ENCODE measurements around the gene CKAP5. TPM values are rescaled to one million over a fixed set of nuclear protein-coding genes. Genes with fewer than 3 reads are reported as not detected.

Gene CKAP5
- total RNA-seq, 6 donors from 2014 or later = 24.4 to 48.3 (median 38.1) TPM

- DNase-seq (no peak), ATAC-seq (ENCODE audit: low FRiP score in 2 of 2) (no peak)
- no peak for TF ChIP-seq EP300 (IDR thresholded peaks at IDR 0.05)
- TF ChIP-seq CTCF (IDR thresholded peaks at IDR 0.05) = no peak
- no peak for TF ChIP-seq POLR2A (IDR thresholded peaks at IDR 0.05)
- no peak for TF ChIP-seq POLR2AphosphoS5 (IDR thresholded peaks at IDR 0.05)
- no peaks in the 10 kb centered on the region for H3K27me3 ChIP-seq
- H3K36me3 ChIP-seq = peaks cover 15 to 57% (median 47%) of the 10 kb centered on the region in 4 donors
- WGBS, 2 donors = 91 to 93% methylated on average over 7 of the region's 7 CpGs
- peak overlapping the region in 2 of 4 donors; percentile 23 to 53 for H3K27ac ChIP-seq
- no peak overlapping the region for H3K4me3 ChIP-seq
- H3K4me1 ChIP-seq = peaks cover 19 to 34% (median 32%) of the 10 kb centered on the region in 4 donors
- H3K9me3 ChIP-seq = no peaks in the 10 kb centered on the region
Observed at GRCh38 chr11:46694607-46695006, 151.5 kb downstream of the CKAP5 start.

GRCh38 chr11:46694072-46694471 lies 152.0 kb downstream of the CKAP5 start:
- H3K4me3 ChIP-seq = no peak overlapping the region
- H3K27me3 ChIP-seq = no peaks in the 10 kb centered on the region
- peaks cover 13 to 29% (median 27%) of the 10 kb centered on the region in 4 donors for H3K4me1 ChIP-seq
- no peak for TF ChIP-seq POLR2AphosphoS5 (IDR thresholded peaks at IDR 0.05)
- TF ChIP-seq CTCF (IDR thresholded peaks at IDR 0.05) = no peak
- TF ChIP-seq EP300 (IDR thresholded peaks at IDR 0.05) = no peak
- no peak for TF ChIP-seq POLR2A (IDR thresholded peaks at IDR 0.05)
- ATAC-seq (ENCODE audit: low FRiP score in 2 of 2) = no peak
- H3K27ac ChIP-seq = peak overlapping the region in 3 of 4 donors; percentile 14 to 53 (median 23)
- H3K36me3 ChIP-seq = peaks cover 15 to 57% (median 49%) of the 10 kb centered on the region in 4 donors
- no peak for DNase-seq
- WGBS, 2 donors = 87 to 93% methylated on average over 3 to 6 of the region's 6 CpGs
- no peaks in the 10 kb centered on the region for H3K9me3 ChIP-seq

- H3K27me3 ChIP-seq = no peaks in the 10 kb centered on the region
- no peak overlapping the region for H3K4me3 ChIP-seq
- H3K4me1 ChIP-seq = peaks cover 9 to 24% (median 22%) of the 10 kb centered on the region in 4 donors
- DNase-seq (no peak), ATAC-seq (ENCODE audit: low FRiP score in 2 of 2) (peak in 1 of 2 donors; percentile 53)
- peaks cover 15 to 59% (median 50%) of the 10 kb centered on the region in 4 donors for H3K36me3 ChIP-seq
- peak overlapping the region in 2 of 4 donors; percentile 14 to 53 for H3K27ac ChIP-seq
- WGBS, 2 donors = 80 to 83% methylated on average over 1 of the region's 2 CpGs
- TF ChIP-seq POLR2A (IDR thresholded peaks at IDR 0.05) (no peak), POLR2AphosphoS5 (IDR thresholded peaks at IDR 0.05) (no peak), EP300 (IDR thresholded peaks at IDR 0.05) (no peak), CTCF (IDR thresholded peaks at IDR 0.05) (no peak)
- H3K9me3 ChIP-seq = no peaks in the 10 kb centered on the region
Observed at GRCh38 chr11:46693597-46694012, 152.5 kb downstream of the CKAP5 start.

Small RNA genes within 50 kb of the gene (small RNA-seq; reads per million reads assigned to genes)
- gene MIR5582 (0 reads per million in 4 donors), gene RF00573 (0 reads per million in 4 donors), gene SNORD67 (31.3 to 76.3 (median 45.2) reads per million in 4 donors)

Other genes starting within 250 kb of the CKAP5 start
- 1 to 10 TPM; 1.8 to 5.5 (median 3.3) TPM for gene HARBI1, start 229.1 kb downstream of the CKAP5 start, total RNA-seq
- gene ATG13, start 228.7 kb downstream of the CKAP5 start, total RNA-seq = 100 to 1,000 TPM in 1 of 6 donors, 10 to 100 TPM in 5; 54.9 to 122 (median 64.9) TPM
- 10 to 100 TPM; 33.8 to 81.8 (median 50.7) TPM for gene ARHGAP1, start 145.7 kb downstream of the CKAP5 start, total RNA-seq
- gene ZNF408, start 145.2 kb downstream of the CKAP5 start, total RNA-seq = 10 to 100 TPM in 3 of 6 donors, 1 to 10 TPM in 3; 5.3 to 17.2 (median 10.5) TPM
- gene F2, start 127.1 kb downstream of the CKAP5 start, total RNA-seq = under 1 TPM in 2 of 6 donors, not detected in 4; 0.37 to 0.40 TPM
- 1 to 10 TPM; 2.6 to 8.8 (median 5.2) TPM for gene LRP4, start 72.3 kb upstream of the CKAP5 start, total RNA-seq
- gene CSTPP1, start 90.5 kb upstream of the CKAP5 start, total RNA-seq = 10 to 100 TPM; 23.9 to 71.2 (median 47.2) TPM